ENCODE results near the gene LRMDA.

- TF ChIP-seq, protein P1, sequence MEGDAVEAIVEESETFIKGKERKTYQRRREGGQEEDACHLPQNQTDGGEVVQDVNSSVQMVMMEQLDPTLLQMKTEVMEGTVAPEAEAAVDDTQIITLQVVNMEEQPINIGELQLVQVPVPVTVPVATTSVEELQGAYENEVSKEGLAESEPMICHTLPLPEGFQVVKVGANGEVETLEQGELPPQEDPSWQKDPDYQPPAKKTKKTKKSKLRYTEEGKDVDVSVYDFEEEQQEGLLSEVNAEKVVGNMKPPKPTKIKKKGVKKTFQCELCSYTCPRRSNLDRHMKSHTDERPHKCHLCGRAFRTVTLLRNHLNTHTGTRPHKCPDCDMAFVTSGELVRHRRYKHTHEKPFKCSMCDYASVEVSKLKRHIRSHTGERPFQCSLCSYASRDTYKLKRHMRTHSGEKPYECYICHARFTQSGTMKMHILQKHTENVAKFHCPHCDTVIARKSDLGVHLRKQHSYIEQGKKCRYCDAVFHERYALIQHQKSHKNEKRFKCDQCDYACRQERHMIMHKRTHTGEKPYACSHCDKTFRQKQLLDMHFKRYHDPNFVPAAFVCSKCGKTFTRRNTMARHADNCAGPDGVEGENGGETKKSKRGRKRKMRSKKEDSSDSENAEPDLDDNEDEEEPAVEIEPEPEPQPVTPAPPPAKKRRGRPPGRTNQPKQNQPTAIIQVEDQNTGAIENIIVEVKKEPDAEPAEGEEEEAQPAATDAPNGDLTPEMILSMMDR (IDR thresholded peaks at IDR 0.05), result no peak
- TF ChIP-seq POLR2AphosphoS5 (IDR thresholded peaks at IDR 0.05) (no peak), POLR2A (IDR thresholded peaks at IDR 0.05) (no peak)
These were observed 98.9 kb downstream of the LRMDA start for GRCh38 chr10:75530299-75530698.
